GM08714 (cell line): ENCODE data around the gene RSU1.

Experiments used
- H3K4me3 ChIP-seq: fragments of 200-500 bp; sonication (Bioruptor generic); 2 replicates; pipeline ENCODE4 v1.5.1; 2014; ENCODE audit warnings: mild to moderate bottlenecking, low read length, inconsistent platforms
- ZNF274 ChIP-seq: IDR thresholded peaks from 2 replicates; pipeline ENCODE4 v1.6.1; 2012; ENCODE audit warnings: mild to moderate bottlenecking, low read depth, low read length

Gene RSU1

GRCh38 chr10:16712883-16713282 lies 104.3 kb downstream of the RSU1 start:
- no peak for TF ChIP-seq ZNF274
- no peak overlapping the region for H3K4me3 ChIP-seq

GRCh38 chr10:16700331-16700730 lies 116.9 kb downstream of the RSU1 start:
- H3K4me3 ChIP-seq = no peak overlapping the region
- no peak for TF ChIP-seq ZNF274

GRCh38 chr10:16699435-16700057 lies 117.7 kb downstream of the RSU1 start:
- H3K4me3 ChIP-seq = no peak overlapping the region
- no peak for TF ChIP-seq ZNF274

GRCh38 chr10:16698461-16698860 lies 118.8 kb downstream of the RSU1 start:
- no peak overlapping the region for H3K4me3 ChIP-seq
- no peak for TF ChIP-seq ZNF274

- no peak overlapping the region for H3K4me3 ChIP-seq
- TF ChIP-seq ZNF274 = no peak
These were observed 126.8 kb downstream of the RSU1 start for GRCh38 chr10:16690417-16690816.

- H3K4me3 ChIP-seq = no peak overlapping the region
- TF ChIP-seq ZNF274 = no peak
These were observed 127.5 kb downstream of the RSU1 start for GRCh38 chr10:16689696-16690095.

- no peak for TF ChIP-seq ZNF274
- H3K4me3 ChIP-seq = no peak overlapping the region
These were observed 128.0 kb downstream of the RSU1 start for GRCh38 chr10:16689227-16689626.

- H3K4me3 ChIP-seq = no peak overlapping the region
- no peak for TF ChIP-seq ZNF274
These were observed 130.9 kb downstream of the RSU1 start for GRCh38 chr10:16686054-16686902.

GRCh38 chr10:16685551-16685950 lies 131.7 kb downstream of the RSU1 start:
- no peak overlapping the region for H3K4me3 ChIP-seq
- no peak for TF ChIP-seq ZNF274

GRCh38 chr10:16681521-16681920 lies 135.7 kb downstream of the RSU1 start:
- no peak overlapping the region for H3K4me3 ChIP-seq
- no peak for TF ChIP-seq ZNF274

- no peak for TF ChIP-seq ZNF274
- H3K4me3 ChIP-seq = no peak overlapping the region
These were observed 137.7 kb downstream of the RSU1 start for GRCh38 chr10:16679511-16679910.

- no peak for TF ChIP-seq ZNF274
- H3K4me3 ChIP-seq = no peak overlapping the region
These were observed 141.9 kb downstream of the RSU1 start for GRCh38 chr10:16675334-16675733.

GRCh38 chr10:16674147-16674703 lies 143.0 kb downstream of the RSU1 start:
- H3K4me3 ChIP-seq = no peak overlapping the region
- no peak for TF ChIP-seq ZNF274

- H3K4me3 ChIP-seq = no peak overlapping the region
- no peak for TF ChIP-seq ZNF274
These were observed 143.8 kb downstream of the RSU1 start for GRCh38 chr10:16673443-16673842.

- no peak for TF ChIP-seq ZNF274
- no peak overlapping the region for H3K4me3 ChIP-seq
These were observed 153.8 kb downstream of the RSU1 start for GRCh38 chr10:16663444-16663843.
